Skeletal muscle tissue (tissue), 4 donors: ENCODE results near the gene FOXF1. TPM values are rescaled to one million over a fixed set of nuclear protein-coding genes. Genes with fewer than 3 reads are reported as not detected.

Experiments
- H3K27ac ChIP-seq: one replicate; pipeline ENCODE4 v1.7.0; 2013; ENCODE audit warnings: mild to moderate bottlenecking, low read depth, low read length, inconsistent platforms
- H3K27me3 ChIP-seq, 3 donors: one replicate each; pipeline ENCODE4 v1.7.0; 2013; ENCODE audit warnings: low read length in 3 of 3; ENCODE audit not compliant: control insufficient read depth in 3 of 3, insufficient read depth in 3 of 3
- H3K36me3 ChIP-seq, 3 donors: one replicate each; pipeline ENCODE4 v1.7.0; 2013; ENCODE audit warnings: low read length in 3 of 3; ENCODE audit not compliant: control insufficient read depth in 3 of 3, insufficient read depth in 3 of 3
- H3K4me1 ChIP-seq, 3 donors: one replicate each; pipeline ENCODE4 v1.7.0; 2013; ENCODE audit warnings: low read length in 3 of 3, mild to moderate bottlenecking in 3 of 3; ENCODE audit not compliant: control insufficient read depth in 3 of 3, insufficient read depth in 3 of 3
- H3K4me3 ChIP-seq, 3 donors: one replicate each; pipeline ENCODE4 v1.7.0; 2013; ENCODE audit warnings: low read length in 3 of 3
- H3K9ac ChIP-seq, 3 donors: one replicate each; pipeline ENCODE4 v1.7.0; 2013; ENCODE audit warnings: low read length in 3 of 3, mild to moderate bottlenecking in 3 of 3, moderate library complexity in 2 of 3, low read depth in 1 of 3
- H3K9me3 ChIP-seq, 3 donors: one replicate each; pipeline ENCODE4 v1.7.0; 2013; ENCODE audit warnings: low read length in 3 of 3; ENCODE audit not compliant: control insufficient read depth in 3 of 3
- total RNA-seq: library from RNA; depleted of rRNA; stranded (reverse); fragments of >200 nt; gene quantifications from one replicate; pipeline ENCODE4 v1.2.3, GENCODE V29; 2014
- donor health status: Osteomylitis.

FOXF1 gene
- total RNA-seq, 1 donor from 2014 or later, result not detected

- H3K36me3 ChIP-seq, result no peaks in the 10 kb centered on the region
- H3K27me3 ChIP-seq, result peaks cover 92 to 97% (median 95%) of the 10 kb centered on the region in 3 donors
- H3K9me3 ChIP-seq, result no peaks in the 10 kb centered on the region
- H3K9ac ChIP-seq, result no peak overlapping the region
- peaks cover 0 to 4% (median 0%) of the 10 kb centered on the region in 3 donors for H3K4me1 ChIP-seq
- no peak overlapping the region for H3K27ac ChIP-seq
- no peak overlapping the region for H3K4me3 ChIP-seq
Measured at GRCh38 chr16:86491640-86492023, 18.7 kb upstream of the FOXF1 start.

- H3K27ac ChIP-seq, result no peak overlapping the region
- H3K4me3 ChIP-seq, result no peak overlapping the region
- peaks cover 94 to 95% (median 94%) of the 10 kb centered on the region in 3 donors for H3K27me3 ChIP-seq
- H3K9ac ChIP-seq, result no peak overlapping the region
- H3K9me3 ChIP-seq, result no peaks in the 10 kb centered on the region
- no peaks in the 10 kb centered on the region for H3K36me3 ChIP-seq
- H3K4me1 ChIP-seq, result peaks cover 0 to 7% (median 0%) of the 10 kb centered on the region in 3 donors
Measured at GRCh38 chr16:86492267-86492960, 17.9 kb upstream of the FOXF1 start.

GRCh38 chr16:86492961-86493629, 17.2 kb upstream of the FOXF1 start:
- Histone ChIP-seq H3K4me1 (peaks cover 0 to 7% (median 0%) of the 10 kb centered on the region in 3 donors), H3K27me3 (peaks cover 90 to 91% (median 91%) of the 10 kb centered on the region in 3 donors), H3K9ac (no peak overlapping the region), H3K27ac (no peak overlapping the region), H3K36me3 (no peaks in the 10 kb centered on the region), H3K9me3 (no peaks in the 10 kb centered on the region), H3K4me3 (no peak overlapping the region)

- Histone ChIP-seq H3K4me3 (no peak overlapping the region), H3K27me3 (peaks cover 91% of the 10 kb centered on the region in 3 donors), H3K27ac (no peak overlapping the region), H3K9ac (no peak overlapping the region), H3K4me1 (peaks cover 0 to 7% (median 3%) of the 10 kb centered on the region in 3 donors), H3K36me3 (no peaks in the 10 kb centered on the region), H3K9me3 (no peaks in the 10 kb centered on the region)
Measured at GRCh38 chr16:86494039-86494564, 16.2 kb upstream of the FOXF1 start.

- Histone ChIP-seq H3K27me3 (peaks cover 88 to 91% (median 91%) of the 10 kb centered on the region in 3 donors), H3K4me1 (peaks cover 0 to 7% (median 3%) of the 10 kb centered on the region in 3 donors), H3K9ac (no peak overlapping the region), H3K27ac (no peak overlapping the region), H3K9me3 (no peaks in the 10 kb centered on the region), H3K36me3 (no peaks in the 10 kb centered on the region), H3K4me3 (no peak overlapping the region)
Measured at GRCh38 chr16:86494565-86495356, 15.6 kb upstream of the FOXF1 start.

GRCh38 chr16:86495357-86495701, 15.0 kb upstream of the FOXF1 start:
- Histone ChIP-seq H3K9me3 (no peaks in the 10 kb centered on the region), H3K4me1 (peaks cover 0 to 7% (median 3%) of the 10 kb centered on the region in 3 donors), H3K9ac (no peak overlapping the region), H3K4me3 (no peak overlapping the region), H3K36me3 (no peaks in the 10 kb centered on the region), H3K27ac (no peak overlapping the region), H3K27me3 (peaks cover 89 to 91% (median 91%) of the 10 kb centered on the region in 3 donors)

- Histone ChIP-seq H3K4me3 (no peak overlapping the region), H3K4me1 (peaks cover 0 to 7% (median 3%) of the 10 kb centered on the region in 3 donors), H3K27me3 (peaks cover 90 to 91% (median 91%) of the 10 kb centered on the region in 3 donors), H3K27ac (no peak overlapping the region), H3K9me3 (no peaks in the 10 kb centered on the region), H3K9ac (no peak overlapping the region), H3K36me3 (no peaks in the 10 kb centered on the region)
Measured at GRCh38 chr16:86495756-86496261, 14.5 kb upstream of the FOXF1 start.

- no peak overlapping the region for H3K27ac ChIP-seq
- no peaks in the 10 kb centered on the region for H3K36me3 ChIP-seq
- H3K27me3 ChIP-seq, result peaks cover 90 to 91% (median 91%) of the 10 kb centered on the region in 3 donors
- no peaks in the 10 kb centered on the region for H3K9me3 ChIP-seq
- H3K9ac ChIP-seq, result no peak overlapping the region
- peaks cover 0 to 7% (median 3%) of the 10 kb centered on the region in 3 donors for H3K4me1 ChIP-seq
- no peak overlapping the region for H3K4me3 ChIP-seq
Measured at GRCh38 chr16:86496262-86496928, 13.9 kb upstream of the FOXF1 start.

- Histone ChIP-seq H3K36me3 (no peaks in the 10 kb centered on the region), H3K9ac (no peak overlapping the region), H3K27me3 (peaks cover 89 to 92% (median 91%) of the 10 kb centered on the region in 3 donors)
Measured at GRCh38 chr16:86496929-86497461, 13.3 kb upstream of the FOXF1 start.

More at GRCh38 chr16:86496929-86497461, 13.3 kb upstream of the FOXF1 start:
- H3K4me1 ChIP-seq, result peaks cover 0 to 7% (median 3%) of the 10 kb centered on the region in 3 donors
- no peak overlapping the region for H3K4me3 ChIP-seq
- no peaks in the 10 kb centered on the region for H3K9me3 ChIP-seq
- H3K27ac ChIP-seq, result no peak overlapping the region
